HUES48 (cell line): ENCODE results near the gene FMNL1.

Experiments
- H3K27ac ChIP-seq: one replicate; pipeline ENCODE4 v1.7.0; 2013; ENCODE audit warnings: low read depth, low read length, inconsistent platforms
- H3K27me3 ChIP-seq: 2 replicates; pipeline ENCODE4 v1.6.1; 2013; ENCODE audit warnings: mild to moderate bottlenecking, low read length; ENCODE audit not compliant: control insufficient read depth, insufficient read depth
- H3K36me3 ChIP-seq: 2 replicates; pipeline ENCODE4 v1.6.1; 2013; ENCODE audit warnings: low read length; ENCODE audit not compliant: control insufficient read depth, insufficient read depth
- H3K4me1 ChIP-seq: 2 replicates; pipeline ENCODE4 v1.6.1; 2013; ENCODE audit warnings: mild to moderate bottlenecking, low read length; ENCODE audit not compliant: control insufficient read depth, insufficient read depth
- H3K4me3 ChIP-seq: 2 replicates; pipeline ENCODE4 v1.5.1; 2013; ENCODE audit warnings: mild to moderate bottlenecking, low read depth, low read length
- H3K9ac ChIP-seq: 2 replicates; pipeline ENCODE4 v1.6.1; 2013; ENCODE audit warnings: mild to moderate bottlenecking, low read depth, low read length, moderate library complexity
- H3K9me3 ChIP-seq: 2 replicates; pipeline ENCODE4 v1.6.1; 2013; ENCODE audit warnings: low read length; ENCODE audit not compliant: control insufficient read depth, insufficient read depth

Gene FMNL1

DNA sequence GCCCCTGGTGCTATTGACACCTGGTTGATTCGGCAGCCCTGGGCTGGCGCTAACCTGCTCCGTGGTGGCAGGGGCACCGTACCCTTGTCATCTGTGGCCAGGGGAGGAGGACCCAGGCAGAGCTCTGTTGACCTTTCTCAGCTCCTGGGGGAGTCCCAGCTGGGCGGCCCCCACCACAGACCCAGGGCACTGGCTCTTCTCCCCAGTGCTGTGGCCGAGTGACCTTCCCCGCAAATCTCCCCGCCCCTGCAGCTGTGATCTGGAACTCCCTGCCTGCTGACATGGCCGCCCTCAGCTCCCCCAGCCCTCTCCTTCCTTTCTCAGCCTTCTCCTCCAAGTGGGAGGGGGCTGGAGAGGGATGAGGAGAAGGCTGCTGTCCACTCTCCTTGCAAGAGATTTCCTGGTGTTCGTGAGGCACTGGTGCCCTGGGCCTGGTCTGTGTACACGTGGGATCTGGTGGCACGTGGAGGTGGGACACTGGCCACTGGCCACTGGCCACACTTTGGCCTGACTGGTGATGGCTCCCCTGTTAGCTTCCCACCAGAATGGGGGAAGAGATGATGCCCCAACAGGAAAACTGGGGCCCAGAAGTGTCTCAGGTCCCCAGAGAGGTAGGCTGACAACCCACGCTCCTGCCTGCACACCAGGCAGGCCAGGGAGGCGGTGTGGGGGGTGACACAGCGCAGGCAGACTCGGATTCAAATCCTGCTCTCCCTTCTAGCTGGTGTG is 8.2 kb downstream of the FMNL1 start:
- Histone ChIP-seq H3K36me3 (no peaks in the 10 kb centered on the region), H3K4me1 (peaks cover 29% of the 10 kb centered on the region), H3K9ac (no peak overlapping the region)

DNA sequence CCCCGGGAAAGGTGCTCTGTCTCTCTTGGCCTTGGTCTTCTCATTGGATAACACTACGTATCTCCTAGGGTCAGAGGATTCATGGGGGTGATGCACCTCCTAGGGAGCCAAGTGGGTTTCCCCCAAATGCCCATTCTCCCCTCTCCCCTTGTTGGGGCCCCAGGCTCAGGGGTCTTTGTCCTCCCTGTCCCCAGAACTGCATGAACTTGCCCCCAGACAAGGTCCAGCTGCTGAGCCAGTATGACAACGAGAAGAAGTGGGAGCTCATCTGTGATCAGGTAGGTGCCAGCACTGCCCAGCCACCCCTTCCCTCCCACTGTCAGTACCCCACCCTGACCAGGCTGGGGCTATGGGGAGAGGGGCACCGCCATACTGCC is 8.7 kb downstream of the FMNL1 start:
- no peak overlapping the region for H3K9ac ChIP-seq
- peaks cover 3% of the 10 kb centered on the region for H3K27me3 ChIP-seq
- H3K27ac ChIP-seq, result no peak overlapping the region
- H3K4me1 ChIP-seq, result peaks cover 29% of the 10 kb centered on the region
- H3K4me3 ChIP-seq, result no peak overlapping the region
- no peaks in the 10 kb centered on the region for H3K9me3 ChIP-seq
- H3K36me3 ChIP-seq, result no peaks in the 10 kb centered on the region

More for the DNA sequence above, 8.2 kb downstream of the FMNL1 start:
- H3K9me3 ChIP-seq, result no peaks in the 10 kb centered on the region
- peak overlapping the region; percentile 51 for H3K27ac ChIP-seq
- H3K27me3 ChIP-seq, result peaks cover 5% of the 10 kb centered on the region
- no peak overlapping the region for H3K4me3 ChIP-seq

- Histone ChIP-seq H3K9me3 (no peaks in the 10 kb centered on the region), H3K36me3 (no peaks in the 10 kb centered on the region), H3K4me1 (peaks cover 26% of the 10 kb centered on the region), H3K9ac (no peak overlapping the region), H3K27me3 (no peaks in the 10 kb centered on the region; the same call in 1 of the 2 replicates), H3K4me3 (no peak overlapping the region), H3K27ac (no peak overlapping the region)
These were observed 9.2 kb downstream of the FMNL1 start for GRCh38 chr17:45230787-45231480.

DNA sequence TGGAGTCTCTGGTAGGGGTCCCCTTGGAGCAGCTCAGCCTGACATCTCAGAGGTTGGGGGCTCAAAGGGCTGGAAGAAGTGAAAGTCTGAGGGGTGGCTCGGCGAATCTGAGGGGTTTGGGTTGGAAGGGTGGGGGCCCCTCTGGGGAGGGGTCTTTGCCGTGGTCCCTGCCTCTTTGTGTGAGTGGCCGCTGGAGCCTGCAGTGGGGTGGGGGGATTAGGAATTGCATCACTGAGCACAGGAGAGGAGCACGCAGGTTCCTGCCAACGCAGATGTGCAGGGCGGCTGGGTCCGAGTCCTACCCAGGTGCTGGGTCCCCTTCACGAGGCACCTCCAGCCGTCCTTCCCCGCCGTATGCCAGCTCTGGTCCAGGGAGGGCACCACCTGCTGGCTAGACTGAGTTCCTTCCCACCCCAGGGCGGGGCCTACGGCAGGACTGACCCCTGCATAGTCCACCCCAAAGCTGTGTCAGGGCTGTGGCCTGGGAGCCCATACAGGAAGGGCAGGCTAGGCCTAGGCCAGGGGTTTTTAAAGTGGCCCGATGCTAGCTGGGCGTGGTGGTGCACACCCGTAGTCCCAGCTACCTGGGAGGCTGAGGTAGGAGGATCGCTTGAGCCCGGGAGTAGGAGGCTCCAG is 9.9 kb downstream of the FMNL1 start:
- Histone ChIP-seq H3K27me3 (no peaks in the 10 kb centered on the region; the same call in 1 of the 2 replicates), H3K9me3 (no peaks in the 10 kb centered on the region), H3K4me1 (peaks cover 28% of the 10 kb centered on the region), H3K4me3 (no peak overlapping the region), H3K36me3 (no peaks in the 10 kb centered on the region), H3K27ac (no peak overlapping the region), H3K9ac (no peak overlapping the region)

GRCh38 chr17:45232514-45233422 is 11.1 kb downstream of the FMNL1 start:
- H3K27ac ChIP-seq, result no peak overlapping the region
- H3K4me1 ChIP-seq, result peaks cover 28% of the 10 kb centered on the region
- H3K4me3 ChIP-seq, result no peak overlapping the region
- no peaks in the 10 kb centered on the region for H3K36me3 ChIP-seq
- no peaks in the 10 kb centered on the region for H3K9me3 ChIP-seq
- H3K9ac ChIP-seq, result no peak overlapping the region
- H3K27me3 ChIP-seq, result peaks cover 4% of the 10 kb centered on the region; the same call in 1 of the 2 replicates

GRCh38 chr17:45233423-45233924 is 11.8 kb downstream of the FMNL1 start:
- no peaks in the 10 kb centered on the region for H3K9me3 ChIP-seq
- H3K9ac ChIP-seq, result no peak overlapping the region
- H3K36me3 ChIP-seq, result no peaks in the 10 kb centered on the region
- H3K4me1 ChIP-seq, result peaks cover 25% of the 10 kb centered on the region
- peaks cover 8% of the 10 kb centered on the region for H3K27me3 ChIP-seq
- no peak overlapping the region for H3K27ac ChIP-seq
- no peak overlapping the region for H3K4me3 ChIP-seq

- Histone ChIP-seq H3K27ac (no peak overlapping the region), H3K4me3 (no peak overlapping the region), H3K36me3 (no peaks in the 10 kb centered on the region), H3K9ac (no peak overlapping the region), H3K4me1 (peaks cover 12% of the 10 kb centered on the region; the same call in 1 of the 2 replicates), H3K9me3 (no peaks in the 10 kb centered on the region), H3K27me3 (peaks cover 18% of the 10 kb centered on the region; the same call in 1 of the 2 replicates)
These were observed 13.1 kb downstream of the FMNL1 start for GRCh38 chr17:45234641-45235415.

- Histone ChIP-seq H3K36me3 (no peaks in the 10 kb centered on the region), H3K4me1 (peaks cover 14% of the 10 kb centered on the region), H3K4me3 (no peak overlapping the region), H3K9ac (no peak overlapping the region), H3K9me3 (no peaks in the 10 kb centered on the region), H3K27me3 (peaks cover 26% of the 10 kb centered on the region), H3K27ac (no peak overlapping the region)
These were observed 14.0 kb downstream of the FMNL1 start for GRCh38 chr17:45235416-45236281.

DNA sequence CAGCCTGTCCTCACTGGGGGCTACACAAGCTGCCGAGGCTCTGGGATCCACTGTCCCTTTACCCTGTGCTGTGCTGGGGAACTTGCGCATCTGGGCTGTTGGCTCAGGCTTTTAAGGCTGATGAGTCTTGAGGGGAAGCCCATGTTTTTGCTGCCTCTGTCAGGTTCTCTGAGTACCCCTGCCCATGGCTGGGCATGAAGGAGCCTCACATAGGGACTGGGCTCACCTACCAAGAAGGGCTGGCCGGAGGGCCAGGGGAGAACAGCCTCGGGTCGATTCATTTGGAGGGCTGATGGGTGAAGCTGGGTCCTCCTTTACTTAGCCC is 14.6 kb downstream of the FMNL1 start:
- Histone ChIP-seq H3K9ac (no peak overlapping the region), H3K9me3 (no peaks in the 10 kb centered on the region), H3K36me3 (no peaks in the 10 kb centered on the region), H3K27me3 (peaks cover 30% of the 10 kb centered on the region), H3K4me3 (no peak overlapping the region), H3K4me1 (peaks cover 14% of the 10 kb centered on the region), H3K27ac (no peak overlapping the region)
